K562 (cell line): ENCODE measurements around the gene CACNA1S. TPM values are rescaled to one million over a fixed set of nuclear protein-coding genes. Genes with fewer than 3 reads are reported as not detected.

Source experiments
- ATAC-seq: fragments of 200-7000 bp; cut with Tn5 transposase; 3 replicates; pipeline ENCODE4 v1.9.1; 2020; ENCODE audit warnings: moderate library complexity
- BruUV-seq: library from RNA; stranded (reverse); fragments of 400-500 nt; replicated peaks from 2 replicates; lab custom pipeline; 2021; lab: Mats Ljungman, UMichigan
- CTCF ChIA-PET: fragments of 300-600 bp; formaldehyde crosslinking; extraction: SDS; loops from one replicate; lab custom pipeline; 2021; ENCODE audit warnings: low intra/inter-chr PET ratio; lab: Yijun Ruan, JAX
- POLR2A ChIA-PET: fragments of 300-600, 350-650 bp; sonication (Branson Sonifier 250); formaldehyde crosslinking; extraction: SDS; loops from one replicate; lab custom pipeline; 2021; ENCODE audit warnings: antibody characterized with exemption, inconsistent platforms; lab: Yijun Ruan, JAX
- DNase-seq, 4 experiments: peaks; one replicate each; pipeline versions ENCODE4 v3.0.0 to v3.0.0-alpha.2; 2011 to 2018; ENCODE audit warnings: low spot score in 3 of 4, mixed read lengths in 3 of 4; ENCODE audit errors: extremely low read depth in 1 of 4
- FAIRE-seq: peaks from 2 replicates; lab custom pipeline; 2011; peaks lifted over from hg19 to GRCh38; lab: Jason Lieb, UNC
- H2AFZ ChIP-seq: 2 replicates; pipeline ENCODE4 v1.6.0; 2011; ENCODE audit warnings: low read depth, low read length, control low read depth, inconsistent platforms
- H3K27ac ChIP-seq: fragments of 200-600 bp; 3 replicates; pipeline ENCODE4 v1.8.0; 2011; ENCODE audit warnings: low read depth, mild to moderate bottlenecking, control low read depth, inconsistent platforms, low read length, moderate library complexity, mixed read lengths; ENCODE audit errors: extremely low read depth
- H3K27me3 ChIP-seq, 2 experiments: fragments of 300-600 bp in 1 of 2; 2 replicates in 1 of 2; 3 replicates in 1 of 2; pipeline versions ENCODE4 v1.6.0 to v1.8.0; 2011; ENCODE audit warnings: inconsistent platforms in 2 of 2, low read length in 2 of 2, mild to moderate bottlenecking in 1 of 2, mixed read lengths in 1 of 2, moderate library complexity in 1 of 2; ENCODE audit not compliant: control insufficient read depth in 2 of 2, insufficient read depth in 2 of 2
- H3K36me3 ChIP-seq: fragments of 300-600 bp; 3 replicates; pipeline ENCODE4 v1.8.0; 2011; ENCODE audit warnings: mild to moderate bottlenecking, low read length, inconsistent platforms; ENCODE audit not compliant: control insufficient read depth, insufficient read depth
- H3K4me1 ChIP-seq, 2 experiments: fragments of 200-600 bp in 1 of 2; replicated peaks in 1 of 2; 2 replicates in 1 of 2; 3 replicates in 1 of 2; pipeline versions ENCODE4 v1.5.1 to v1.8.0; 2011; ENCODE audit warnings: inconsistent platforms in 2 of 2, low read length in 2 of 2, mild to moderate bottlenecking in 1 of 2, mixed read lengths in 1 of 2, moderate library complexity in 1 of 2; ENCODE audit not compliant: control insufficient read depth in 2 of 2, insufficient read depth in 2 of 2
- H3K4me2 ChIP-seq: 2 replicates; pipeline ENCODE4 v1.6.1; 2011; ENCODE audit warnings: low read length, control low read depth, inconsistent platforms, mixed read lengths; ENCODE audit not compliant: insufficient read depth
- H3K4me3 ChIP-seq: fragments of 200-600 bp; sonication (generic), shearing (Covaris generic); 2 replicates; pipeline ENCODE4 v1.5.1; 2016; ENCODE audit warnings: control low read depth, inconsistent platforms
- H3K79me2 ChIP-seq: fragments of 200-600 bp; 3 replicates; pipeline ENCODE4 v1.8.0; 2011; ENCODE audit warnings: low read length, inconsistent platforms; ENCODE audit not compliant: control insufficient read depth, insufficient read depth
- H3K9ac ChIP-seq, 2 experiments: 2 replicates each; pipeline versions ENCODE4 v1.6.0 to v1.6.1; 2011; ENCODE audit warnings: low read depth in 2 of 2, low read length in 2 of 2, control low read depth in 1 of 2, inconsistent platforms in 1 of 2, mild to moderate bottlenecking in 1 of 2, mixed read lengths in 1 of 2; ENCODE audit not compliant: insufficient read depth in 1 of 2
- H3K9me1 ChIP-seq: one replicate; pipeline ENCODE4 v1.6.0; 2011; ENCODE audit warnings: inconsistent platforms, mild to moderate bottlenecking, low read length, moderate library complexity; ENCODE audit not compliant: control insufficient read depth, insufficient read depth
- H3K9me3 ChIP-seq: replicated peaks from 2 replicates; pipeline ENCODE4 v1.5.1; 2011; ENCODE audit warnings: low read depth, low read length, inconsistent platforms; ENCODE audit not compliant: control insufficient read depth, insufficient read depth
- H4K20me1 ChIP-seq: replicated peaks from 2 replicates; pipeline ENCODE4 v1.6.1; 2011; ENCODE audit warnings: low read length, inconsistent platforms, mixed read lengths; ENCODE audit not compliant: control insufficient read depth, insufficient read depth
- JUND ChIP-seq, 2 experiments: IDR thresholded peaks; 2 replicates in 1 of 2; 3 replicates in 1 of 2; pipeline ENCODE4 v1.6.1; 2011; ENCODE audit warnings: borderline replicate concordance in 2 of 2, low read depth in 2 of 2, low read length in 2 of 2, improper control_type of control experiment in 1 of 2, missing biosample characterization in 1 of 2, missing genetic modification characterization in 1 of 2, missing genetic modification reagents in 1 of 2
- KDM1A ChIP-seq, 2 experiments: fragments of 450-650 bp; IDR thresholded peaks; 2 replicates each; pipeline ENCODE4 v1.6.1; 2016; ENCODE audit warnings: mild to moderate bottlenecking in 2 of 2
- NCOA2 ChIP-seq, 2 experiments: fragments of 450-650 bp; IDR thresholded peaks; 2 replicates each; pipeline ENCODE4 v1.6.1; 2018; ENCODE audit warnings: mild to moderate bottlenecking in 2 of 2, moderate library complexity in 1 of 2; ENCODE audit not compliant: partially characterized antibody in 2 of 2
- POLR3G ChIP-seq: IDR thresholded peaks from 2 replicates; pipeline ENCODE4 v1.6.1; 2011; ENCODE audit not compliant: insufficient read length, insufficient replicate concordance; ENCODE audit errors: extremely low read depth
- RBM25 ChIP-seq: fragments of 200-400 bp; formaldehyde crosslinking; IDR thresholded peaks from 2 replicates; pipeline ENCODE4 v1.6.1; 2018; ENCODE audit warnings: low read length, low read depth, moderate library complexity; ENCODE audit not compliant: severe bottlenecking
- ZFP36 ChIP-seq: fragments of 150-350 bp; IDR thresholded peaks from 2 replicates; pipeline ENCODE4 v1.6.1; 2018; ENCODE audit warnings: low read length, low read depth; ENCODE audit not compliant: partially characterized antibody
- ZNF175 ChIP-seq: fragments of 200-800 bp; sonication (Bioruptor generic); IDR thresholded peaks from 2 replicates; pipeline ENCODE4 v1.6.1; 2016; ENCODE audit warnings: low read depth, mild to moderate bottlenecking, missing genetic modification characterization, missing compliant biosample characterization
- WGBS: fragments of 100-300 bp; shearing (Covaris generic); methylation state at CpG from one replicate; pipeline ENCODE4 v1.1.6; 2016; ENCODE audit warnings: low coverage, mixed read lengths; ENCODE audit not compliant: insufficient coverage; ENCODE audit errors: missing lambda C conversion rate; 5-methylcytosine and 5-hydroxymethylcytosine counted together
- in situ Hi-C: fragments of 300-500 bp; cut with MboI; formaldehyde crosslinking; loops from 4 replicates; pipeline ENCODE4 v1.15.0; 2018; ENCODE audit warnings: inconsistent platforms, mixed read lengths
- intact Hi-C: fragments of 100-400 bp; cut with micrococcal nuclease; formaldehyde crosslinking; loops from 2 replicates; pipeline ENCODE4 v1.14.2; 2022
- polyA plus RNA-seq, 8 experiments: library from polyadenylated mRNA; depleted of rRNA in 4 of 8; stranded (reverse) in 5 of 8; unstranded in 3 of 8; fragments of >200 nt; fragmentation: Nextera tagmentation in 2 of 8; fragmentation: Illumina TruSeq in 1 of 8; extraction: Ambion mirVana in 2 of 8; extraction: Trizol in 1 of 8; gene quantifications; 2 replicates each; pipeline versions ENCODE4 v1.2.1 to v1.2.3, GENCODE V29; 2011 to 2014; ENCODE audit warnings: inconsistent platforms in 1 of 8, missing spikeins in 1 of 8
- total RNA-seq, 7 experiments: library from RNA; depleted of rRNA in 6 of 7; stranded (reverse); fragments of >200 nt in 6 of 7; fragmentation: Illumina TruSeq in 2 of 7; extraction: Trizol in 2 of 7; gene quantifications; 2 replicates each; pipeline versions ENCODE4 v1.2.1 to v1.2.3, GENCODE V29; 2011 to 2021; ENCODE audit warnings: low replicate concordance in 1 of 7
- TF ChIP-seq, protein P1 (sequence below): sonication (generic); formaldehyde crosslinking; IDR thresholded peaks from 2 replicates; pipeline ENCODE4 v1.8.0; 2022; ENCODE audit warnings: mild to moderate bottlenecking, missing genetic modification reagents

The CACNA1S gene
- total and polyA plus RNA-seq, 9 of the 15 experiments (the other 6 are each of a cell fraction or from before 2014, with no cell fraction given), result not detected

DNA sequence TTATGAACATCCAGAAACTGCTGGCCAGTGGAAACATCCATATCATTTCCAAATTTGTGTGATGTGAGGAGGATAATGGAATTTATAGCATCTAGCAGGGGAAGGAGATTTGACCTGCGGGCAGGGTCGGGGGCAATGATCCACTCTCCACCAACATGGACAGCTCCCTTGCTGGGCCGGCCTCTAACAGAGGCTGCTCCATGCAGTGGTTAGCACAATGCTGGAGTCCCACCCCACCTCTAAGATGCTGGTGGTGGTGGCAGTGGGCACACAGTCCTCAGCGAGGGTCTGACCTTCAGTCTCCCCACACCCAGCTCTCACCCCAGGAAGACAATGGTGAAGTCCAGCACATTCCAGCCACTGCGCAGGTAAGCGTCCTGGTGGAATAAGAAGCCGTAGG lies 18.7 kb downstream of the CACNA1S start:
- Histone ChIP-seq H2AFZ (no peak overlapping the region), H3K9ac (no peak overlapping the region), H3K27ac (no peak overlapping the region), H3K9me1 (no peaks in the 10 kb centered on the region), H3K36me3 (no peaks in the 10 kb centered on the region), H3K4me2 (no peak overlapping the region), H3K4me1 (no peaks in the 10 kb centered on the region), H4K20me1 (0 out of 2 replicates have a peak, but pooled peaks cover 4% of the 10 kb centered on the region), H3K27me3 (peaks cover 60 to 84% of the 10 kb centered on the region in 2 experiments), H3K4me3 (no peak overlapping the region), H3K9me3 (no peaks in the 10 kb centered on the region), H3K79me2 (no peaks in the 10 kb centered on the region)
- intact Hi-C loops, result no loop called here
- FAIRE-seq (no peak), ATAC-seq (no peak), DNase-seq (no peak)
- in situ Hi-C loops, result no loop called here
- WGBS, result 4% methylated on average over 7 of the region's 7 CpGs
- TF ChIP-seq, protein P1, sequence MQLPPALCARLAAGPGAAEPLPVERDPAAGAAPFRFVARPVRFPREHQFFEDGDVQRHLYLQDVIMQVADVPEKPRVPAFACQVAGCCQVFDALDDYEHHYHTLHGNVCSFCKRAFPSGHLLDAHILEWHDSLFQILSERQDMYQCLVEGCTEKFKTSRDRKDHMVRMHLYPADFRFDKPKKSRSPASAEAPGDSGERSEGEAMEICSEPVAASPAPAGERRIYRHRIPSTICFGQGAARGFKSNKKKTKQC, result no peak
- POLR2A ChIA-PET, result interaction anchor here (0.7 to 1.3 kb wide), 3 partner anchors 10 to 230 kb away, joined by 3 read pairs; no protein-coding TSS in a partner anchor
- CTCF ChIA-PET, result interaction anchor here (0.6 kb wide), 1 partner anchor 29 kb away, joined by 3 read pairs; no protein-coding TSS in a partner anchor
- BruUV-seq, result no TSS peak

- intact Hi-C loops, result no loop called here
- no TSS peak for BruUV-seq
Observed at GRCh38 chr1:201092738-201093137, 19.5 kb downstream of the CACNA1S start.

More at GRCh38 chr1:201092738-201093137, 19.5 kb downstream of the CACNA1S start:
- no peaks in the 10 kb centered on the region for H3K9me3 ChIP-seq
- CTCF ChIA-PET, result no interaction called here
- WGBS, result 0% methylated on average over 3 of the region's 3 CpGs
- no peak overlapping the region for H3K4me3 ChIP-seq
- H4K20me1 ChIP-seq, result no peaks in the 10 kb centered on the region
- peaks cover 61 to 79% of the 10 kb centered on the region in 2 experiments for H3K27me3 ChIP-seq
- FAIRE-seq, result no peak
- H3K4me2 ChIP-seq, result no peak overlapping the region
- DNase-seq, result no peak
- POLR2A ChIA-PET, result no interaction called here
- no peak for ATAC-seq
- H3K4me1 ChIP-seq, result no peaks in the 10 kb centered on the region
- no peak overlapping the region for H3K9ac ChIP-seq
- H3K27ac ChIP-seq, result no peak overlapping the region
- TF ChIP-seq NCOA2 (IDR thresholded peaks at IDR 0.05; ENCODE audit: partially characterized antibody in 2 of 2) (no peak), ZFP36 (peak; percentile 56), POLR3G (no peak), KDM1A (IDR thresholded peaks at IDR 0.05) (0 out of 4 replicates have a peak, but pooled peaks of 1 of the 2 experiments have one; percentile 22), JUND (IDR thresholded peaks at IDR 0.05; ENCODE audit: borderline replicate concordance, low read depth, low read length) (no peak), JUND (tag; IDR thresholded peaks at IDR 0.05; ENCODE audit: borderline replicate concordance, low read depth, low read length) (no peak), RBM25 (peak; percentile 81), ZNF175 (CRISPR knock-in tag) (no peak)
- no peaks in the 10 kb centered on the region for H3K79me2 ChIP-seq
- in situ Hi-C loops, result no loop called here
- no peaks in the 10 kb centered on the region for H3K36me3 ChIP-seq
- H3K9me1 ChIP-seq, result no peaks in the 10 kb centered on the region
- H2AFZ ChIP-seq, result no peak overlapping the region
